ENCODE data around the gene SLC5A10.
"Not testable (repeated sequence)": the region's sequence is repeated elsewhere in the genome, so short reads cannot be mapped to it uniquely, and the experiment has no call there.

DNA sequence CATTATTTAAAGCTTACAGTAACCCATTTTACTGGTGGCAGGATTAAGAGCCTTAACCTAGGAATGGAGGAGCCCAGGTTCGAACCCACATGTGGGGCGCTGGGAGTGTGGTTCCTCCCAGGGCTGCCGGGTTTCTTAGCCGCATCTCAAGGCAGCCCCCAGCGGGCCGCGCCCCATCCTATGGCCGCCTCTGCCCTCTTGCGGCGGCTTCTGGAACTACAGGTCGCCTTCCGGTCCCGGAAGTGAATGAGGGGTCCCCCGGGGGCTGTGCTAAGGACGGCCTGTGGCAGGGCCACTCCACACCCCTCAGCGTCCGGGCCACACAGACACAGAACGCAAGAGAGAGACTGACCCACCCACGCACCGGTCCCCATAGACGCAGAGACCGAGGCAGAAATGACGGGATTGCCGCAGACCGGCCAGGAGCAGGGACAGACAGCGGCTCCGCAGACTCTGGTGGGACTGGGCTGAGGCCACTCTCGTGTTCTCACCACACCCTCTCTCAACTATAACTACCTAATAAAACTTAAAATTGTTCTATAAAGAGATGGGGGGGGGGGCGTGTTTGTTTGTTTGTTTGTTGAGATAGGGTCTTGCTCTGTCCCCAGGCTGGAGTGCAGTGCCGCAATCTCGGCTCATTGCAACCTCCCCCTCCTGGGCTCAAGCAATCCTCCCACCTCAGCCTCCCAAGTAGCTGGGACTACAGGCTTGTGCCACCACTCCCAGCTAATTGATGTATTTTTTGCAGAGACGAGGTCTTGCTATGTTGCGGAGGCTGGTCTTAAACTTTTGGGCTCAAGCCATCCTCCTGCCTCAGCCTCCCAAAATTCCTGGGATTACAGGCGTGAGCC is 118.6 kb downstream of the SLC5A10 start:
- not testable (repeated sequence) for TF ChIP-seq CTCF (IDR thresholded peaks at IDR 0.05); POLR2AphosphoS5 (IDR thresholded peaks at IDR 0.05; ENCODE audit: low read depth, low read length); SIN3A (IDR thresholded peaks at IDR 0.05; ENCODE audit: borderline replicate concordance, insufficient read depth, low read depth, low read length); TCF7L2 (IDR thresholded peaks at IDR 0.05; ENCODE audit: low read depth, low read length)

All from Panc1 (cell line).